ENCODE results near the gene CCDC85B. TPM values are rescaled to one million over a fixed set of nuclear protein-coding genes. Genes with fewer than 3 reads are reported as not detected.

Gene CCDC85B
- total RNA-seq, 2 donors from 2014 or later, result 75.8 to 100 TPM

DNA sequence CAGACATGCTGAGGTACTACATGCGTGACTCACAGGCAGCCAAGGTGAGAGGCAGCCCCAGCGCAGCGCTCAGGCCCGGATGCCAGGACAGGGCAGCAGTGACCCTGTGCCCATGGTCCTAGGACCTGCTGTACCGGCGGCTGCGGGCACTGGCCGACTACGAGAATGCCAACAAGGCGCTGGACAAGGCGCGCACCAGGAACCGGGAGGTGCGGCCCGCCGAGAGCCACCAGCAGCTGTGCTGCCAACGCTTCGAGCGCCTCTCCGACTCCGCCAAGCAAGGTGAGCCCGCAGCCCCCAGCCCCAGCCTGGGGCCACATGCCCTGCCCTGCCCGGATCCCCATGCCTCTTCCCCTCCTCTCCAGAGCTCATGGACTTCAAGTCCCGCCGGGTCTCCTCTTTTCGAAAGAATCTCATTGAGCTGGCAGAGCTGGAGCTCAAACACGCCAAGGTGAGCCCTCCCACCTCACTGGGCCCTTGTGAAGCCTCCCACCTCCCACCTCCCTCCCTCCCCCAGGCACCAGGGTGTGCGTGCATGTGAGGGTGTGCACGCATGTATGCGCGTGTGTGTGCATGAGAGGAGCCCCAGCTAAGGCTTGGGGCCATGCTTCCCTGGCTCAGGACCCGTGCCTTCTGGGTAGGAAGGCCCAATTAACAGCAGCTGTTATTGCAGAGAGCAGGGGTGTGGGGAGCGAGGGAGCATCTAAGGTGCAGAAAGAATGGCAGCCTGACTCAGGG lies 37.8 kb upstream of the CCDC85B start:
- Histone ChIP-seq H3K27me3 (replicated peaks; ENCODE audit: insufficient read depth) (no peaks in the 10 kb centered on the region), H3K9me3 (no peaks in the 10 kb centered on the region), H3K27ac (no peak overlapping the region), H3K4me1 (ENCODE audit: control insufficient read depth in 1 of 2, low read depth in 2 of 2) (peaks cover 13 to 24% of the 10 kb centered on the region in 2 donors), H3K36me3 (peaks cover 54% of the 10 kb centered on the region), H3K4me3 (no peak overlapping the region)
- DNase-seq (ENCODE audit: low spot score), result no peak
- ATAC-seq (ENCODE audit: insufficient number of reproducible peaks, low FRiP score, low read depth), result no peak
- TF ChIP-seq, protein P1, sequence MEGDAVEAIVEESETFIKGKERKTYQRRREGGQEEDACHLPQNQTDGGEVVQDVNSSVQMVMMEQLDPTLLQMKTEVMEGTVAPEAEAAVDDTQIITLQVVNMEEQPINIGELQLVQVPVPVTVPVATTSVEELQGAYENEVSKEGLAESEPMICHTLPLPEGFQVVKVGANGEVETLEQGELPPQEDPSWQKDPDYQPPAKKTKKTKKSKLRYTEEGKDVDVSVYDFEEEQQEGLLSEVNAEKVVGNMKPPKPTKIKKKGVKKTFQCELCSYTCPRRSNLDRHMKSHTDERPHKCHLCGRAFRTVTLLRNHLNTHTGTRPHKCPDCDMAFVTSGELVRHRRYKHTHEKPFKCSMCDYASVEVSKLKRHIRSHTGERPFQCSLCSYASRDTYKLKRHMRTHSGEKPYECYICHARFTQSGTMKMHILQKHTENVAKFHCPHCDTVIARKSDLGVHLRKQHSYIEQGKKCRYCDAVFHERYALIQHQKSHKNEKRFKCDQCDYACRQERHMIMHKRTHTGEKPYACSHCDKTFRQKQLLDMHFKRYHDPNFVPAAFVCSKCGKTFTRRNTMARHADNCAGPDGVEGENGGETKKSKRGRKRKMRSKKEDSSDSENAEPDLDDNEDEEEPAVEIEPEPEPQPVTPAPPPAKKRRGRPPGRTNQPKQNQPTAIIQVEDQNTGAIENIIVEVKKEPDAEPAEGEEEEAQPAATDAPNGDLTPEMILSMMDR (IDR thresholded peaks at IDR 0.05), result no peak

DNA sequence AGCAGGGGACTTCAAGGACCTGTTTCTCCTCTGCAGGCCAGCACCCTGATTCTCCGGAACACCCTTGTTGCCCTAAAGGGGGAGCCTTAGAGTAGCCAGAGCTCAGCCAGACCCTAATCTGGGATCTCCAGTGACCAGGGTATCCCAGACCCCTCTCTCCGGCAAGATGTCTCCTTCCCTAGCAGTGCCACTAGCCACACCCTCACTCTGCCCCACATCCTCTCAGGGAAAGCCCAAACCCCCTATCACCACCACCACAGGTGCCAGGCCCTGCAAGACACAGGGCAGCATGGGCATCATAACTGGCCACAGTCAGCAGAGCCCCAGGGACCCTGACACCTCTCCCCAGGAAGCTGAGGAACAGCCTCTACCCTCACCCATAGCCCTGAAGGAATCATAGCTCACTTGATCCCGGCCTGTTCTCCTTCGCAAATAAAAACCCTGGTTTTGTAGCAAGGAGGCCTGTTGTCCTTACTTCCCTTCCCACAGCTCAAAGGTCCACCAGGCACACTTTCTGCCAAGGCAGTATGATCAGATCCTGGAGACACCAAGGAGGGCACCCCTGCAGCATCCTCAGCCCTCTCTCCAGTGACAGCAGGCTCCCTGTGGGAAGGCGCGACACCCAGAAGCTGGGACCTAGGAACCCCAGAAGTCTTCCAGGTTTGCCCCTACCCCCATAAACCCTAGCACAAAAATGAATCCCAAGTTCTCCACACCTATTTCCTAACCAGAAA lies 37.1 kb upstream of the CCDC85B start:
- TF ChIP-seq, protein P1 (IDR thresholded peaks at IDR 0.05), result no peak
- DNase-seq (ENCODE audit: low spot score), result no peak
- H3K36me3 ChIP-seq, result peaks cover 54% of the 10 kb centered on the region
- H3K27ac ChIP-seq, result no peak overlapping the region
- no peak for ATAC-seq (ENCODE audit: insufficient number of reproducible peaks, low FRiP score, low read depth)
- no peak overlapping the region for H3K4me3 ChIP-seq
- peaks cover 13 to 24% of the 10 kb centered on the region in 2 donors for H3K4me1 ChIP-seq (ENCODE audit: control insufficient read depth in 1 of 2, low read depth in 2 of 2)
- H3K27me3 ChIP-seq (replicated peaks; ENCODE audit: insufficient read depth), result no peaks in the 10 kb centered on the region
- H3K9me3 ChIP-seq, result no peaks in the 10 kb centered on the region

DNA sequence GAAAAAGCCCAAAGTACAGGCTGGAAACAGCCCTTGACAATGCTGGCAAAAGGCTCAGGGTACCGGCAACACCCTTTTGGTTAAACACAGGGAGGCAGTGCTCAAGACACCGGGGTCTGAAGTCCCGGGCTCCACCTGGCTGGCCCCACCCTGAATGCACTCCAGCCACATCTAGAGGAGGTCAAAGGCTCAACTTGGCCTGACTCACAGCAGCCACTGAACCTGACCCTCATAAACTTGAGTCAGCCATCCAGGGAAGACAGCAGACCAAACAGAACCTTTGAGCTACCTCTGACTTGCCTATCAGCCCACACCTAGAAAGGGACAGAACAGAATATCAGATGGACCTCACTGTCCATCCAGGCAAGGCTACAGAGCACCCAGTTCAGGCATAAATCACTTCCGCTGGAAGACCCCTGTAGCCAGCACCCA lies 36.3 kb upstream of the CCDC85B start:
- Histone ChIP-seq H3K9me3 (no peaks in the 10 kb centered on the region), H3K4me3 (no peak overlapping the region), H3K36me3 (peaks cover 54% of the 10 kb centered on the region), H3K4me1 (ENCODE audit: control insufficient read depth in 1 of 2, low read depth in 2 of 2) (peaks cover 13 to 24% of the 10 kb centered on the region in 2 donors), H3K27ac (no peak overlapping the region), H3K27me3 (replicated peaks; ENCODE audit: insufficient read depth) (no peaks in the 10 kb centered on the region)
- no peak for DNase-seq (ENCODE audit: low spot score)
- no peak for ATAC-seq (ENCODE audit: insufficient number of reproducible peaks, low FRiP score, low read depth)
- TF ChIP-seq, protein P1 (IDR thresholded peaks at IDR 0.05), result no peak

DNA sequence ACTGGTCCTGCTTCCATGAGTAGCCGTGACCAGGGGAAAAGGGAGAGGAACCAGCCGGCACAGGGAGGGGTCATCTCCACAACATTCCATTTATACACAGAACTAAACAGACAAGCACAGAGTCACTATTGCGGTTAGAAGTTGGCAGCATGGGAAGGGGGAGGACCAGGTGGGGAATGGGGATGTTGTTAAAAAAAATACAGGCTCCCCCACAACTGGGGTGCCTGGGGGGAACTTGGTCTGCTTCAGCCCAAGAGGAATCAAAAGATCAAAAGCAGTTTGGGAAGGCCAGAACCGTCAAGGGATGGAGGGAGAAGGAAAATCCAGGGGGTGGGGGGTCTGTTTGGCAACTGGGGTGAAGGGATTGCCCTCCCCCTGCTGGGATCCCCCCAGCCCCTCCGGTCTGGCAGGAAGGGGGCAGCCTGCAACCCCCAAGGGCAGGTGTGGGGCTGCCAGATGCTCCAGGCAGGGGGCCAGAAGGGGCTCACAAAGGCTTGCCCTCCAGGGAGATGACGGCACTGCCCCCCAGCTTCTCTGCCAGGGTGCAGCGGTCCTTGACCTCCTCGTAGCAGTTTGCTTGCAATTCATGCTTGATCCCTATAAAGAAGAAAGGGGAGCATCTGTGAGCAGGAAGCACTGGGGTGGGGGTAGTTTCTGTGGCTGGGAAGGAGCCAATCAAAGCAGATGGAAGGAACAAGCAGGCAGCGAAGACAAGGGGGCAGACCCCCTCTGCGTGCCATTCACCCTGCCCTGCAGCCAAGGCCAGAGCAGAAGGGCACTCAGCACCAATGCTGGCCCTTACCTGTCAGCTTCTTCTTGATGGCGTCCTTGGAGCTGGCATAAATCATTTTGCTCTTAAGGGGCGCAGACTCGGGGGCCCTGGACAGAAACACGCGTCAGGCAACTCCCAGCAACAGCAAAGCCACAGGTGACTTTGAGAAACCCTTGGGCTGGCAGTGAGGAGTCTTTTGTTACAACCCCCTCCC lies 35.3 kb upstream of the CCDC85B start:
- Histone ChIP-seq H3K4me1 (ENCODE audit: control insufficient read depth in 1 of 2, low read depth in 2 of 2) (peaks cover 13 to 24% of the 10 kb centered on the region in 2 donors), H3K27ac (no peak overlapping the region), H3K36me3 (peaks cover 54% of the 10 kb centered on the region), H3K9me3 (no peaks in the 10 kb centered on the region), H3K4me3 (no peak overlapping the region), H3K27me3 (replicated peaks; ENCODE audit: insufficient read depth) (no peaks in the 10 kb centered on the region)
- DNase-seq (ENCODE audit: low spot score) (no peak), ATAC-seq (ENCODE audit: insufficient number of reproducible peaks, low FRiP score, low read depth) (no peak)
- TF ChIP-seq, protein P1 (IDR thresholded peaks at IDR 0.05), result no peak

All from thoracic aorta (tissue), 2 donors.